ENCODE measurements around the gene CCNY.
A peak's percentile ranks its signal among the peaks of the same experiment; 100 is the strongest.

The CCNY gene

DNA sequence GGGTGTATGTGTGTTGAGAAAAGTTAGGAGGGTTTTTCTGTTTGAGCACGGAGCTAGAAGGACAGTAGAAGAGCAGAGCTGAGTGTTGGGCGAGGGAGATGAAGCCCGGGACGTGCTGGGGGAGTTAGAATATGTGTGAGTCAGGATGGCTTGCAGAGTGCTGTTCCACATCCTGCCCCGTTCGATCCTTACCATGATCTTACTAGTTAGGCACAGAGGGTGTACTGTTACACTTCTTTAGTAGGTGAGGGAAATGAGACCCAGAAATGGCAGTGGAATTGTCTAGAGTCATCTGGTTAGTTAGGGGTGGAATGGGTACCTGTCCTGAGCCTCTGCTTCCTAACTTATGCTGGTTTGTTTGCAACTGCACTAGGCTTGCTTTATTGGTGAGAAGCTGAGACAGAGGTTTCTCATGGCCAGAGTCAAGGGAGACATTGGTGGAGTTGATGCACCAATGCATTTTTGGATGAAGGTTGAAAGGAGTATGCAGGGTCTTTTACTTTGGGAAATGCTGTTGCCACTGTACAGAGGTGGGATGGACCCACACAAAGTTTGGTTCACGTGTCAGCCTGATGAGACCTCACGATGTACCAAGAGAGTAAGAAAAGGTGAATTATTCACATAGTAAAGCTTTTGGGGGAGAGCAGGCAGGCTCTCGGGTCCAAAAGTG, 42.4 kb downstream of the CCNY start:
- Mint-ChIP-seq H3K27ac (peak overlapping the region; percentile 56), H3K4me3 (peak overlapping the region; percentile 7), H3K27me3 (no peaks in the 10 kb centered on the region), H3K4me1 (ENCODE audit: low read depth) (peaks cover 64% of the 10 kb centered on the region), H3K9me3 (no peaks in the 10 kb centered on the region), H3K36me3 (ENCODE audit: low read depth) (peaks cover 4% of the 10 kb centered on the region)

DNA sequence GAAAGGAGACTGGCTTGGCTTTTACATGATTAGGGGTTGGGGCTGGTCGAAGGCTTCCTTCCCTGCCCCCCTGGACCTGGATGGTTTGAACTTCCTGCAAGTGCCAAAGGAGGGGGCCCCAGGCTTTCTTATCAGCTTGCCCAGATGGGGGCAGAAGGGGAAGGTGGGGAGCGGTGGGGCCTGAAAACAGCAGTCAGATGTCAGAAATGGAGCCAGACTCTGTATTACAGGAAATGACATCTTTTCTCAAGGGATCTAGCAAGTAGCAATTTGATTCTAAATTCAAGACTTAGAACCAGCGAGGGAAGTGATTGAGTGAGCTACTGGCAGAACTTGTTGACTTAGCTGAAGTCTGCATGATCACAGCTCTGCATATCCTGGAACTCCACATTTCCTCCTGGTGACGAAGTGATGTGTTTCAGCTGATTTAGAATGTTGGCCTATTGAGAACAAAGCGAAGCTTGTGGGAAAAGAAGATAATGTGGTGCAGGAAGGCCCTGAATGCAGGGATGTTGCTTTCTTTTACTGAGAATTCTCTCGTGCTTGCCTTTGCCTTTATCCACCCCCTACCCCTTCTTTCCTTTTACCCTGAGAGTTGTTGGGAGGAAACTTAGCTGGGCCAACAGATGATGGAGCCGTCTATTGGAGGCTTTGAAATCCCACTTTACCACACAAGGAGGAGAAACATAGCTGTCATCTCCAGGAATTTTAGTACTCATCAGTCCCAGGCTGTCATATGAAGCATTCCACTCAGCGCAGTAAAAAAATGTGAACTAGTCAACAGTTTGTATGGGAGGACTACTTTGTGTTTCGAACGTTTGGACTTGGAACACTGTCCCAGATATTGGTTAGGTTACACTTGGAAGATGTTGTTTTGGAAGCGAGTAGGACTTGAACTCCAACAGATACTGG, 43.2 kb downstream of the CCNY start:
- Mint-ChIP-seq H3K4me3 (peak overlapping the region; percentile 7), H3K27ac (peak overlapping the region; percentile 66), H3K27me3 (no peaks in the 10 kb centered on the region), H3K9me3 (no peaks in the 10 kb centered on the region), H3K4me1 (ENCODE audit: low read depth) (peaks cover 62% of the 10 kb centered on the region), H3K36me3 (ENCODE audit: low read depth) (peaks cover 4% of the 10 kb centered on the region)

DNA sequence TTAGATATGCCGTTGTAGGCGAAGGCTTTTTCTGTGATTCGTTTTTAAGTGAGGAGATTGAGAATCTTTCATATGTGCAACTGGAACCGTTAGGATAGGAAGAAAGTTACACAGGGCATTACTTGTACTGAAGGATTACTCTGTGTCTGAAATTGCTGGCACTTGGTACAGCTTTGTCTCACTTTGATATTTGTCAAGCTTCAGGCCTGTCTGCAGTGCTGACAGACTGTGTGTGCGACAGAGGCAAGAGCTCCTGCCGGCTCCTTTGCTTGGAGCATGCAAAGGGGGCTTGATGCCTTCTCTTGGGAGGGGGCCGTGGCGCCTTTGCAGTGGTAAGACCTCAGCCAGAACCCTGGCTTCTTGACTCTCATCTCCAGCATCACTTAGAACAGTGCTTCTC, 45.8 kb downstream of the CCNY start:
- H3K4me3 Mint-ChIP-seq = no peak overlapping the region
- H3K4me1 Mint-ChIP-seq (ENCODE audit: low read depth) = peaks cover 58% of the 10 kb centered on the region
- no peak overlapping the region for H3K27ac Mint-ChIP-seq
- H3K36me3 Mint-ChIP-seq (ENCODE audit: low read depth) = peaks cover 10% of the 10 kb centered on the region
- no peaks in the 10 kb centered on the region for H3K9me3 Mint-ChIP-seq
- H3K27me3 Mint-ChIP-seq = no peaks in the 10 kb centered on the region

DNA sequence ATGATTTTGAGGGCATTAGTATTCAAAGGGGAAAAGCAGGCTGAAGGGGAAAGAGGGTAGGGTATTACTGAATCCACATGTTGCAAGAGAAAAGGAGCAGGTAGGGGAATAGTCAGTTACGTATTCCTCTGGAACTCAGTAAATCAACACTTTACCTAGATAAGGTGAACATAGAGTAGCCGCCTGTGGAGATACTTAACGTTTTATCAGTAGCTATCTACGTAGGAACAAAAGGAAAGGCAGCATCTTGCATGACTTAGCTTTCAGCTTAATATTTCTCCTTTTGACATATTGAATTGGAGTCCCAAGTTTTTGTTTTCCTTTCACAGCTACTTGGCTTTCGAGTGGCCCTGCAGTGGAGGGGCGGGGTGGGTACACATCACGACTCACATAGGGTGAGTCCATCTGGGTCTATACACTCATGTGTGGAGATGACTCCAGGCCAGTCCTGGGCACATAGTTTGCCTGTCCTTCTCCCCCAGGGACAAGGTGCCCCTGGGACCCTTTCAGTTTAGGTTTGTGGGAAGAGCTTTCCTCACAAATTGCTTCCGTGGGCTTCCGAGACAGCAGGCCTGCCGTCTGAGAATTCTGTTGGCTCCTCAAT, 48.1 kb downstream of the CCNY start:
- H3K27me3 Mint-ChIP-seq = no peaks in the 10 kb centered on the region
- peaks cover 10% of the 10 kb centered on the region for H3K36me3 Mint-ChIP-seq (ENCODE audit: low read depth)
- peaks cover 49% of the 10 kb centered on the region for H3K4me1 Mint-ChIP-seq (ENCODE audit: low read depth)
- no peak overlapping the region for H3K4me3 Mint-ChIP-seq
- peaks cover 9% of the 10 kb centered on the region for H3K9me3 Mint-ChIP-seq
- H3K27ac Mint-ChIP-seq = no peak overlapping the region

DNA sequence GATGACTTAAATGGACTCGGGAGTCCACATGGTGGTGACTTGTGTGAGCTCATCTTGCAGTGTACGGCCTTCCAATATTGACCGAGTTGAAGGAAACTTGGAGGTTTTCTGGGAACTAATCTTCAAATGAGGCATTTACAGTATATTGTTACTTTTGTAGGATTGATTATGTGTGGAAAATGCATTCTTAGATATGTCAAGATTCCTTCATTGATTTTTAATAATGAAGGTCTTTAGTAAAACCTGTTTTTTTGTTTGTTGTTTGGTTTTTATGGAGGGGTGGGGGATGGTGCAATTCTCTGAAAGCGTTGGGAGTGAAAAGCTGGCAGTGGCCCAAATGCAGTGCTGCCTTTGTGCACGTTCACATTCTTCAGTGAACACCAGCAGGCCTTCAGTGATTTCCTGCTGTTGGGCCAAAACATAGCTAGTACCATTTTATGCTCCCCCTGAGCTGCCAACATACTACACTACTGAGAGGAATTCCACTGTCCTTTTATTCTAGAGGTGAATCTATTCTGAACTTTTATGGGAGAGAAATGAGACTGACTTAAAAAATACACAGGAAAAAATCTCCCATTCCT, 50.4 kb downstream of the CCNY start:
- no peak overlapping the region for H3K4me3 Mint-ChIP-seq

DNA sequence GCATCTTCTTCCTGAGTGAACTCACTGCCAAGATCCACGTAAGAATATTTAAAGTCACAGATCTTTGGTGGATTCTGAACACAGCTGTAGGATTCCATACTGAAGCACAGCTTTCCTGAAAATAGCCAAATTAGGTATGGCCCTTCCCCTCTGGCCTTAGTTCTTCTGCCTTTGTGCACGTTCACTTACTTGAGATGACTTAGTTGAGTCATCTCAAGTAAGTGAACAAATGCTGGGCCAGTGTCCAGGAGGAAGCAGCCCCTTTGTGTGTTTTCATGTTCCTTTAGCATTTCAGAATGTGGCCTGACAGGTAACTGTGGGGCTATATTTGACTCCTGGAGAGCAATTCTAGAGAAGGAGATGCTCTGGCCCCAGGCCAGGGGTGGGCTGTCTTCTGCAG, 51.5 kb downstream of the CCNY start:
- no peak overlapping the region for H3K27ac Mint-ChIP-seq

More for the DNA sequence above, 50.4 kb downstream of the CCNY start:
- H3K27me3 Mint-ChIP-seq = no peaks in the 10 kb centered on the region
- H3K36me3 Mint-ChIP-seq (ENCODE audit: low read depth) = peaks cover 23% of the 10 kb centered on the region
- H3K27ac Mint-ChIP-seq = no peak overlapping the region
- H3K4me1 Mint-ChIP-seq (ENCODE audit: low read depth) = peaks cover 34% of the 10 kb centered on the region
- H3K9me3 Mint-ChIP-seq = peaks cover 22% of the 10 kb centered on the region

DNA sequence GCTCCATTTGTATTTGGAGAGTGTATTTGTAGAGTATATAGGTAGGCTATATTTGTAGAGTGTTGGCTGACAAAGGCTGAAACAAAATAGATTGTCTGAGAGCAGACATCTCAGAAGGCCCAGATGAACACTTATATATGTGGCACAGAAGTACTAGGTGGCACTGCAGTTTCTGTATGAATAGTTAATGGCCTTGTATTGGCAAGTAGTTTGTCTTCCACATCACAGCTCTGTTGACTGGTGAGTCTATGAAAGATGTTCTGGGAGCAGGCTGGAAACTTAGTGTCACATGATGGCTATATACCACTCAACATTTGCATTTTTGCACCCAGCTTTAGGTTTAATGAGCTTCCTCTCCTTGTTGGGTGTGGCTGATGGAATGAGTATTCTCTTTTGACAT, 51.9 kb downstream of the CCNY start:
- peaks cover 25% of the 10 kb centered on the region for H3K36me3 Mint-ChIP-seq (ENCODE audit: low read depth)
- no peak overlapping the region for H3K27ac Mint-ChIP-seq
- no peaks in the 10 kb centered on the region for H3K27me3 Mint-ChIP-seq
- H3K9me3 Mint-ChIP-seq = peaks cover 22% of the 10 kb centered on the region
- H3K4me3 Mint-ChIP-seq = no peak overlapping the region
- peaks cover 47% of the 10 kb centered on the region for H3K4me1 Mint-ChIP-seq (ENCODE audit: low read depth)

More for the DNA sequence above, 51.5 kb downstream of the CCNY start:
- Mint-ChIP-seq H3K36me3 (ENCODE audit: low read depth) (peaks cover 25% of the 10 kb centered on the region), H3K4me1 (ENCODE audit: low read depth) (peaks cover 42% of the 10 kb centered on the region), H3K4me3 (no peak overlapping the region), H3K9me3 (peaks cover 22% of the 10 kb centered on the region), H3K27me3 (no peaks in the 10 kb centered on the region)

DNA sequence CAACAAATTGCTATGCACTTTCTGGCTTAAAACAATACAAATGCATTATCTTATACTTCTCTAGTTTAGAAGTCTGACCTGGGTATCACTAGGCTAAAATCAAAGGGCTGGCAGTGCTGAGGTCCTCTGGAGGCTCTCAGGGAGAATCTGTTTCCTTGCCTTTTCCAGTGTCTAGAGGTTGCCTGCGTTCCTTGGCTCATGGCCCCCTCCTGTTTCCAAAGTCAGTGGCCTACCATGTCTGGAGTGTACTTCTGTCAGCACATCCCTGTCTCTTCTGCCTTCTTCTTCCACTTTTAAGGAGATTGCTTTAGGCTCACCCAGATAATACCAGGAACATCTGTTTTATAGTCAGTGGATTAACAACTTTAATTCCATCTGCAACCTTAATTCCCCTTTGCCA, 52.4 kb downstream of the CCNY start:
- Mint-ChIP-seq H3K27ac (no peak overlapping the region), H3K36me3 (ENCODE audit: low read depth) (peaks cover 25% of the 10 kb centered on the region), H3K4me1 (ENCODE audit: low read depth) (peaks cover 51% of the 10 kb centered on the region), H3K9me3 (peaks cover 22% of the 10 kb centered on the region), H3K4me3 (no peak overlapping the region), H3K27me3 (no peaks in the 10 kb centered on the region)

DNA sequence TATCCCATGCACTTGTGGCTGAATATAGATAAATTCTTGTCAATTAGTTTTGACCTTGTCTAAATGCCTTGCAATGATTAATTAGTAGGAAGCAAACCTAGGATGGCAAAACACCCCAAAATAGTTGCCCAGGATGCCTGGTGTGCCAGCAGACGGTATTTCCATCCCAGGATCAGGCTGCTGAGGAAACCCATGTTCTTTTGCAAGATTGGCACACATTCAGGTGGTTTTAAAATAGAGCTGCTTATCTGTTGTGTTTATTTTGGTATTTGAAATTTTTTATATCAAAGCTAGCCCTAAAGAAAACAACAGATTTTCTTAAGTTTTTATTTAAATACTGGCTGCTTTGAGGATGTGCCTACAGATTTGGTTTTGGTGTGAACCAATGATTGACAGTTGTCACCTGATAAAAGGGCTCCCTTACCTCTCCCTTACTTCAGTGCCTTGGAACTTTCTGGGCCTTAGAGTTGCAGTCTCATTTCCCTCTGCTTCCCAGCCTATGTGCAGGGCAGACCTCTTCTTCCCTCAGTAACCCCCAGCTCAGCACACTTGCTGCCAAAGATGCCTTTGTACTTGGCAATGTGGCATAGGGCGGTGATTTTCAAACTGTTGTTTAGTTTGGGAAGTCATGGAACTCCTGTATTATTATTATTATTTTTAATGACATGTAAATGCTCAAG, 54.0 kb downstream of the CCNY start:
- peaks cover 55% of the 10 kb centered on the region for H3K4me1 Mint-ChIP-seq (ENCODE audit: low read depth)
- H3K27ac Mint-ChIP-seq = no peak overlapping the region
- peaks cover 24% of the 10 kb centered on the region for H3K36me3 Mint-ChIP-seq (ENCODE audit: low read depth)
- H3K9me3 Mint-ChIP-seq = peaks cover 22% of the 10 kb centered on the region
- H3K27me3 Mint-ChIP-seq = no peaks in the 10 kb centered on the region
- no peak overlapping the region for H3K4me3 Mint-ChIP-seq

DNA sequence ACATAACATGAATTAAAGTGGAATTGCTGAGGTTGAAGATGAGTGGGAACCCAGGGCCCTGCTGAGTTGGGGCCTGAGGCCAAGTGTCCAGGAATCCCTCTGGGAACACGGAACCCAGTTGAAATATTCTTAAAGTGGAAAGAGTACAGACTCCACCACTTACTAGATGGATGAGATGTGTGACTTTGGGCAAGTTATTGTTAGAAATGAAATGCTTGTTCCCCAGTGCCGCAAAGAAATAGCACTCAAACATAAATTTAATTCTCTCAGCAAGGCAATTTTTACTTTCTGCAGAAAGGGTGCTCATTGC, 54.5 kb downstream of the CCNY start:
- Mint-ChIP-seq H3K4me1 (ENCODE audit: low read depth) (peaks cover 51% of the 10 kb centered on the region), H3K27me3 (no peaks in the 10 kb centered on the region), H3K36me3 (ENCODE audit: low read depth) (peaks cover 19% of the 10 kb centered on the region), H3K9me3 (peaks cover 22% of the 10 kb centered on the region), H3K4me3 (no peak overlapping the region), H3K27ac (no peak overlapping the region)

DNA sequence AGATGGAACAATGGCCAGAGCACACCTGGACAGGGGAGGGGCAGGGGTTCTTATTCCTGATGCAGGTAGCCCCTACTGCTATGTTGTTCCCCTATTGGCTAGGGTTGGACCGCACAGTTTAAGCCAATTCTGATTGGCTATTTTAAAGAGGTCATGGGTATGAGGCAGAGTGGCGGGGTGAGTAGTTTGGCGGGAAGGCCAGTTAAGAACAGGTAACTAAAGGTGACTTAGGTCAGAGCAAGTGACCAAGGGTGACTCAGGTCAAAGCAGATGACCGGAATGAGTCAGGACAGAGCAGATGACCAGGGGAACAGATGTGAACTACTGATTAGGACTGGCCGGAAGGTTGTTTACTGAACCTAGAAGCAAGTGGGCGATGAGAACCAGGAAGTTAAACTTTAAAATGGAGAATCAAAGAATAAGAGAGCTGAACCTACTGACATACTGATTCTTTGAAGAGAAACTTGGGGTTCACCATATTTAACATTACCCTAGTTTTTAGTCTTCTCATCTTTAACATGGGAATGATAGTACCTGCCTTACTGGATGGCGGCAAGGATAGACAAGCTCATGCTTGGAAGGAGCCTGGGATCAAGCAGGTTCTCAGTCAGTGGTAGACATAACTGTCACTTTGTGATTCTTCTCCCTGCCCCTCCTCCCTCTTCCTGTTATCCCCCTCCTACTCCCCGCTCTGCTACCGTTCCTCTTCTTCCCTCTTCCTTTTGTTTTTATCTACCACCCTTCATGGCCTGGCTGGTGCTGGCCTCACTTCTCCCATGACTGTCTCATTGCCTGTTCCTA, 55.0 kb downstream of the CCNY start:
- peaks cover 47% of the 10 kb centered on the region for H3K4me1 Mint-ChIP-seq (ENCODE audit: low read depth)
- H3K4me3 Mint-ChIP-seq = no peak overlapping the region

DNA sequence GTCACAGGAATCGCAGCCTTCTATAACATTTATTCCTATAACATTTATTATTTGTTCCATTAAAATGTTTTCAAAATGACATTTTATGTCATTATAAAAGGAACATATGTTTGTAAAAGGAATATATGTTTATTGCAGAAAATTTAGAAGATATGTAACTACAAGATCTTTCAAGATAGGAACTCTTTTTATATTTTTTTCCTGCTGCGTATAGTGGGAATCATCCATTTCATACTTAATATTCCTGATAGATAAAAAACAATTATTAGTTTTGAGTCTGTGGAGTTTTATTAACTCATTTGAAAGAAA, 55.6 kb downstream of the CCNY start:
- Mint-ChIP-seq H3K4me1 (ENCODE audit: low read depth) (peaks cover 48% of the 10 kb centered on the region), H3K9me3 (peaks cover 22% of the 10 kb centered on the region), H3K27me3 (no peaks in the 10 kb centered on the region), H3K27ac (no peak overlapping the region), H3K36me3 (ENCODE audit: low read depth) (peaks cover 15% of the 10 kb centered on the region), H3K4me3 (no peak overlapping the region)

More for the DNA sequence above, 55.0 kb downstream of the CCNY start:
- Mint-ChIP-seq H3K27me3 (no peaks in the 10 kb centered on the region), H3K27ac (no peak overlapping the region), H3K9me3 (peaks cover 22% of the 10 kb centered on the region), H3K36me3 (ENCODE audit: low read depth) (peaks cover 15% of the 10 kb centered on the region)

DNA sequence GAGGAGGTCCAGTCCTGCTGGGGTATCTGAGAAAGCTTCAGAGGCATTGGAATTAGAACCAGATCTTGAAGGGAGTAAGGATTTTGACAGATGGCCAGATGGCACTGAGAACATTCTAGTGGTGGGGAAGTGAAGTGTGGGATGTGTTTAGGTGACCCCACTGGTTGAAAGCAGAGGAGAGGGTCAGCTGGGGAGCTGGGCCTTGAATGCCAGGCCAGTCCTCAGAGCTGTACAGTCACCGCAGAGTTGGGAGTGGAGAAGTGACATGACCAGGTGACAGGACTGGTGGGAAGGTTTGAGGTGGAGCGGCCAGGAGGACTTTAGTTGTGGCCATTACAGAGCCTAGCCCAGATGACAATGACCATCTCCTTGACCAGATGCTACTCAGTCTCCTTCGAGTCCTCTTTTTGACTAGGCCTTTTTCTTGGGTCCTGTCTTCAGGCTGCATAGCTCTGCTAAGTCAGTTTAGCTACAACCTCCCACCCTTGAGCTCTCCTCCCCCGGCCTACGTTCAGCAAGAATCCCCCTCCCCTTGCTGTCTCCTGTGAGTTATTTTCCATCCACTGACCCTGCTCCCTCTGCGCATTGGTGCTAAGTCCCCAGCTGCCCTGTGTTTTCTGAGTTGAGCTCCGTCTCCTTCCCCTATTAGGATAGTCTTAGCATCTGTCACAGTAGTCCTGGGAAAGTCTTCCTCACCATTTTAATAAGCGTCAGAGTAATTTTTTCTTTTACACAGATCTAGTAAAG, 56.3 kb downstream of the CCNY start:
- Mint-ChIP-seq H3K27ac (no peak overlapping the region), H3K4me1 (ENCODE audit: low read depth) (peaks cover 45% of the 10 kb centered on the region), H3K4me3 (no peak overlapping the region), H3K27me3 (no peaks in the 10 kb centered on the region), H3K36me3 (ENCODE audit: low read depth) (peaks cover 15% of the 10 kb centered on the region), H3K9me3 (peaks cover 19% of the 10 kb centered on the region)
